DMS 273 (cell line): Measurements from ENCODE around the gene CCDC178.

ENCODE experiments used
- DNase-seq: peaks from one replicate; lab custom pipeline; 2025; ENCODE audit not compliant: unreplicated experiment; lab: John Stamatoyannopoulos, UW

Gene CCDC178

GRCh38 chr18:32922951-32923430 lies 517.5 kb downstream of the CCDC178 start:
- DNase-seq, result no peak

- no peak for DNase-seq
These were observed 519.4 kb downstream of the CCDC178 start for GRCh38 chr18:32920796-32921787.

GRCh38 chr18:32919799-32920198 lies 520.7 kb downstream of the CCDC178 start:
- peak; percentile 61 for DNase-seq

GRCh38 chr18:32918692-32919250 lies 521.8 kb downstream of the CCDC178 start:
- no peak for DNase-seq

- DNase-seq, result no peak
These were observed 525.0 kb downstream of the CCDC178 start for GRCh38 chr18:32915516-32915915.

GRCh38 chr18:32911660-32912284 lies 528.7 kb downstream of the CCDC178 start:
- DNase-seq, result no peak

GRCh38 chr18:32910694-32911296 lies 529.7 kb downstream of the CCDC178 start:
- DNase-seq, result no peak

GRCh38 chr18:32909798-32910561 lies 530.5 kb downstream of the CCDC178 start:
- DNase-seq, result no peak

- no peak for DNase-seq
These were observed 532.1 kb downstream of the CCDC178 start for GRCh38 chr18:32908424-32908805.

GRCh38 chr18:32907648-32908423 lies 532.7 kb downstream of the CCDC178 start:
- no peak for DNase-seq

GRCh38 chr18:32907311-32907585 lies 533.3 kb downstream of the CCDC178 start:
- no peak for DNase-seq

GRCh38 chr18:32906506-32907310 lies 533.8 kb downstream of the CCDC178 start:
- no peak for DNase-seq

- DNase-seq, result no peak
These were observed 534.9 kb downstream of the CCDC178 start for GRCh38 chr18:32905651-32906050.

- no peak for DNase-seq
These were observed 537.8 kb downstream of the CCDC178 start for GRCh38 chr18:32902568-32903330.

GRCh38 chr18:32899819-32900218 lies 540.7 kb downstream of the CCDC178 start:
- no peak for DNase-seq

GRCh38 chr18:32896776-32897547 lies 543.6 kb downstream of the CCDC178 start:
- no peak for DNase-seq

- DNase-seq, result peak; percentile 27
These were observed 546.6 kb downstream of the CCDC178 start for GRCh38 chr18:32893915-32894314.

- no peak for DNase-seq
These were observed 548.7 kb downstream of the CCDC178 start for GRCh38 chr18:32891797-32892196.
